ENCODE measurements around the gene IL1RN. TPM values are rescaled to one million over a fixed set of nuclear protein-coding genes. Genes with fewer than 3 reads are reported as not detected.

The IL1RN gene
- total and polyA plus RNA-seq, 10 of the 15 experiments (the other 5 are each of a cell fraction or from before 2014, with no cell fraction given), result 0.04 TPM; not detected in 7

DNA sequence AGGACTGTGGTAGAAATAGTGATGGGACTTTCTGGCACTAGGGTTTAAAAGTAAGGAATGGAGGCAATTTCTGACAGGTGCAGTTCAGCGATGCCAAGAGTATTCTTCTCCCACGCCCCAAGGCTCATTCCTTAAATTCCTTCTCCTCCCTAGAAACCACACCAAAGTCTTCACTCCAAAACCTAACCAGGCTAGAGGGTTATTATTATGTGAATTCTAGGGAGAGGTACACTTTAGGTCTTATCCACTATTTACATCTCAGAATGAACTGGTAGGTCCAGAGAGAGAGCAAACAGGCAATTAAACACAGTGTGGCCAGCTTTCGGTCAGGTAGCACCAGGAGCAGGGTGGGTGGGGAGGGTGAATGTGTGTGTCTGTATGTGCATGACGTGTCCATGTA, 48.3 kb upstream of the IL1RN start:
- ATAC-seq (no peak), FAIRE-seq (no peak), DNase-seq (ENCODE audit: low read depth, low spot score) (no peak)
- WGBS (ENCODE audit: insufficient coverage, insufficient replicate concordance, low lambda C conversion rate, missing lambda C conversion rate), result 25% methylated on average over 4 of the region's 4 CpGs
- SMC1A ChIA-PET (ENCODE audit: uncharacterized antibody, unreplicated experiment), result interaction anchor here (0.8 to 2.6 kb wide), 5 partner anchors 14 to 101 kb away, joined by 3 to 14 read pairs (median 4); no protein-coding TSS in a partner anchor
- Histone ChIP-seq H3K9ac (ENCODE audit: control insufficient read depth, insufficient read depth, low read length) (no peak overlapping the region), H3K36me3 (ENCODE audit: control insufficient read depth in 2 of 2, insufficient read depth in 2 of 2, low read length in 1 of 2) (no peaks in the 10 kb centered on the region), H3K27me3 (replicated peaks in 1 of 2; ENCODE audit: control insufficient read depth in 2 of 2, insufficient read depth in 2 of 2, low read length in 1 of 2) (no peaks in the 10 kb centered on the region; a peak in 1 of 4 replicates), H3K4me2 (ENCODE audit: control insufficient read depth, insufficient read depth) (no peak overlapping the region), H3K79me2 (ENCODE audit: control insufficient read depth, insufficient read depth, low read length) (no peaks in the 10 kb centered on the region), H3K4me1 (ENCODE audit: control insufficient read depth, insufficient read depth, low read length) (no peaks in the 10 kb centered on the region), H3K27ac (ENCODE audit: control insufficient read depth, insufficient read depth) (no peak overlapping the region), H2AFZ (ENCODE audit: control insufficient read depth, low read depth, low read length) (no peak overlapping the region), H3K9me3 (replicated peaks; ENCODE audit: control insufficient read depth, insufficient read depth, low read length) (no peaks in the 10 kb centered on the region), H4K20me1 (ENCODE audit: control insufficient read depth, insufficient read depth) (no peaks in the 10 kb centered on the region), H3K4me3 (no peak overlapping the region)
- RAD21 ChIA-PET (ENCODE audit: unreplicated experiment), result interaction anchor here (1.1 to 2.1 kb wide), 3 partner anchors 58 to 125 kb away, joined by 3 to 33 read pairs (median 9); no protein-coding TSS in a partner anchor
- POLR2A ChIA-PET, result no interaction called here
- intact Hi-C loops (cut with micrococcal nuclease; ENCODE audit: unreplicated experiment), result no loop called here
- in situ Hi-C loops (cut with MboI), result no loop called here
- no TSS peak for BruUV-seq (replicated peaks)
- no peak for TF ChIP-seq NFIC (IDR thresholded peaks at IDR 0.05; ENCODE audit: low read depth, low read length)
- TF ChIP-seq MEF2B (IDR thresholded peaks at IDR 0.05; ENCODE audit: partially characterized antibody, poor library complexity, severe bottlenecking), result no peak
- no peak for TF ChIP-seq NRF1 (conservative IDR thresholded peaks at IDR 0.05; ENCODE audit: low read depth, low read length)
- TF ChIP-seq BHLHE40 (IDR thresholded peaks at IDR 0.05; ENCODE audit: borderline replicate concordance in 1 of 2, low read depth in 2 of 2, low read length in 1 of 2), result no peak
- no peak for TF ChIP-seq ETV6 (conservative IDR thresholded peaks at IDR 0.05 in 1 of 2, IDR thresholded peaks at IDR 0.05 in 1 of 2; ENCODE audit: borderline replicate concordance in 1 of 2, low read depth in 1 of 2)
- TF ChIP-seq RAD51 (IDR thresholded peaks at IDR 0.05), result no peak
- no peak for TF ChIP-seq NR2F1 (conservative IDR thresholded peaks at IDR 0.05)
- TF ChIP-seq EGR1 (IDR thresholded peaks at IDR 0.05; ENCODE audit: borderline replicate concordance in 1 of 2, low read depth in 2 of 2, low read length in 2 of 2), result no peak
- TF ChIP-seq, protein P1, sequence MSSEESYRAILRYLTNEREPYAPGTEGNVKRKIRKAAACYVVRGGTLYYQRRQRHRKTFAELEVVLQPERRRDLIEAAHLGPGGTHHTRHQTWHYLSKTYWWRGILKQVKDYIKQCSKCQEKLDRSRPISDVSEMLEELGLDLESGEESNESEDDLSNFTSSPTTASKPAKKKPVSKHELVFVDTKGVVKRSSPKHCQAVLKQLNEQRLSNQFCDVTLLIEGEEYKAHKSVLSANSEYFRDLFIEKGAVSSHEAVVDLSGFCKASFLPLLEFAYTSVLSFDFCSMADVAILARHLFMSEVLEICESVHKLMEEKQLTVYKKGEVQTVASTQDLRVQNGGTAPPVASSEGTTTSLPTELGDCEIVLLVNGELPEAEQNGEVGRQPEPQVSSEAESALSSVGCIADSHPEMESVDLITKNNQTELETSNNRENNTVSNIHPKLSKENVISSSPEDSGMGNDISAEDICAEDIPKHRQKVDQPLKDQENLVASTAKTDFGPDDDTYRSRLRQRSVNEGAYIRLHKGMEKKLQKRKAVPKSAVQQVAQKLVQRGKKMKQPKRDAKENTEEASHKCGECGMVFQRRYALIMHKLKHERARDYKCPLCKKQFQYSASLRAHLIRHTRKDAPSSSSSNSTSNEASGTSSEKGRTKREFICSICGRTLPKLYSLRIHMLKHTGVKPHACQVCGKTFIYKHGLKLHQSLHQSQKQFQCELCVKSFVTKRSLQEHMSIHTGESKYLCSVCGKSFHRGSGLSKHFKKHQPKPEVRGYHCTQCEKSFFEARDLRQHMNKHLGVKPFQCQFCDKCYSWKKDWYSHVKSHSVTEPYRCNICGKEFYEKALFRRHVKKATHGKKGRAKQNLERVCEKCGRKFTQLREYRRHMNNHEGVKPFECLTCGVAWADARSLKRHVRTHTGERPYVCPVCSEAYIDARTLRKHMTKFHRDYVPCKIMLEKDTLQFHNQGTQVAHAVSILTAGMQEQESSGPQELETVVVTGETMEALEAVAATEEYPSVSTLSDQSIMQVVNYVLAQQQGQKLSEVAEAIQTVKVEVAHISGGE (CRISPR knock-in tag; IDR thresholded peaks at IDR 0.05), result no peak
- no peak for TF ChIP-seq MTA2 (IDR thresholded peaks at IDR 0.05; ENCODE audit: low read depth)
- CTCF ChIA-PET, result interaction anchor here (0.5 to 11.8 kb wide), 18 partner anchors 8 to 1152 kb away, joined by 3 to 182 read pairs (median 6); partner anchors contain the start of genes IL1F10 and PSD4

Measured in GM12878 (cell line).